Coronary artery (tissue), 2 donors: ENCODE measurements around the gene SNX2.
"Not testable (repeated sequence)": the region's sequence is repeated elsewhere in the genome, so short reads cannot be mapped to it uniquely, and the experiment has no call there.

Source experiments
- DNase-seq: peaks from one replicate; pipeline ENCODE4 v3.0.0-alpha.2; 2017; ENCODE audit warnings: low spot score
- H3K27ac ChIP-seq, 2 donors: fragments of 200-600 bp; sonication (generic); one replicate each; pipeline ENCODE4 v1.5.1; 2016 to 2019
- H3K4me3 ChIP-seq: fragments of 200-600 bp; sonication (generic); 2 replicates; pipeline ENCODE4 v1.5.1; 2016; ENCODE audit warnings: mild to moderate bottlenecking, moderate library complexity
- CTCF ChIP-seq: fragments of 200-600 bp; sonication (generic); IDR thresholded peaks from one replicate; pipeline ENCODE4 v1.5.1; 2019; ENCODE audit warnings: antibody characterized with exemption

Gene SNX2

GRCh38 chr5:122849771-122850170 lies 74.9 kb downstream of the SNX2 start:
- peak overlapping the region in 1 of 2 donors; percentile 17 for H3K27ac ChIP-seq

GRCh38 chr5:122857538-122857937 lies 82.7 kb downstream of the SNX2 start:
- H3K4me3 ChIP-seq, H3K27ac ChIP-seq, DNase-seq: not testable (repeated sequence)

More at GRCh38 chr5:122849771-122850170, 74.9 kb downstream of the SNX2 start:
- TF ChIP-seq CTCF = no peak
- H3K4me3 ChIP-seq = no peak overlapping the region
- no peak for DNase-seq

GRCh38 chr5:122858451-122858850 lies 83.6 kb downstream of the SNX2 start:
- DNase-seq = no peak
- H3K4me3 ChIP-seq = no peak overlapping the region
- H3K27ac ChIP-seq = no peak overlapping the region
- no peak for TF ChIP-seq CTCF

GRCh38 chr5:122863240-122863639 lies 88.4 kb downstream of the SNX2 start:
- H3K4me3 ChIP-seq = no peak overlapping the region
- TF ChIP-seq CTCF = no peak
- H3K27ac ChIP-seq = no peak overlapping the region
- DNase-seq = no peak

- no peak for DNase-seq
- H3K27ac ChIP-seq = no peak overlapping the region
- no peak for TF ChIP-seq CTCF
- H3K4me3 ChIP-seq = no peak overlapping the region
Observed at GRCh38 chr5:122863721-122864120, 88.8 kb downstream of the SNX2 start.

GRCh38 chr5:122864400-122864799 lies 89.5 kb downstream of the SNX2 start:
- Histone ChIP-seq H3K27ac (no peak overlapping the region), H3K4me3 (no peak overlapping the region)
- DNase-seq = no peak
- no peak for TF ChIP-seq CTCF

GRCh38 chr5:122864842-122865241 lies 90.0 kb downstream of the SNX2 start:
- Histone ChIP-seq H3K4me3 (no peak overlapping the region), H3K27ac (no peak overlapping the region)
- TF ChIP-seq CTCF = no peak
- no peak for DNase-seq
